MCF 10A (cell line): Measurements from ENCODE around the gene CATSPERZ. TPM values are rescaled to one million over a fixed set of nuclear protein-coding genes. Genes with fewer than 3 reads are reported as not detected.

Experiments
- BruUV-seq: library from RNA; stranded (reverse); fragments of 400-500 nt; replicated peaks from 2 replicates; lab custom pipeline; 2021; lab: Mats Ljungman, UMichigan
- CTCF ChIA-PET: fragments of 300-600 bp; sonication (Branson Sonifier 250); formaldehyde crosslinking; extraction: SDS; loops from one replicate; lab custom pipeline; 2021; ENCODE audit warnings: antibody characterized with exemption, inconsistent platforms; lab: Yijun Ruan, JAX
- POLR2A ChIA-PET: fragments of 300-600, 350-650 bp; sonication (Branson Sonifier 250); formaldehyde crosslinking; extraction: SDS; loops from one replicate; lab custom pipeline; 2020; ENCODE audit warnings: antibody characterized with exemption, inconsistent platforms; lab: Yijun Ruan, JAX
- DNase-seq: peaks from one replicate; pipeline ENCODE4 v3.0.0-alpha.2; 2018; ENCODE audit not compliant: unreplicated experiment
- H3K27ac Mint-ChIP-seq: one replicate; pipeline ENCODE4 v1.8.0; 2022; ENCODE audit warnings: mild to moderate bottlenecking, low read depth, mixed read lengths; ENCODE audit not compliant: unreplicated experiment
- H3K27me3 Mint-ChIP-seq: one replicate; pipeline ENCODE4 v1.8.0; 2022; ENCODE audit warnings: mixed read lengths; ENCODE audit not compliant: insufficient read depth, unreplicated experiment
- H3K36me3 Mint-ChIP-seq: one replicate; pipeline ENCODE4 v1.8.0; 2022; ENCODE audit warnings: mild to moderate bottlenecking, moderate library complexity, mixed read lengths; ENCODE audit not compliant: insufficient read depth, unreplicated experiment
- H3K4me1 Mint-ChIP-seq: one replicate; pipeline ENCODE4 v1.8.0; 2022; ENCODE audit warnings: mixed read lengths; ENCODE audit not compliant: insufficient read depth, unreplicated experiment
- H3K4me3 Mint-ChIP-seq: one replicate; pipeline ENCODE4 v1.8.0; 2022; ENCODE audit warnings: mild to moderate bottlenecking, moderate library complexity, mixed read lengths; ENCODE audit not compliant: unreplicated experiment
- H3K9me3 Mint-ChIP-seq: one replicate; pipeline ENCODE4 v1.8.0; 2022; ENCODE audit warnings: mixed read lengths; ENCODE audit not compliant: unreplicated experiment
- intact Hi-C: fragments of 100-400 bp; cut with micrococcal nuclease; formaldehyde crosslinking; loops from 2 replicates; pipeline ENCODE4 v1.14.1; 2022
- total RNA-seq: library from RNA; stranded (reverse); gene quantifications from 2 replicates; pipeline ENCODE4 v1.2.3, GENCODE V29; 2022
- TF ChIP-seq, protein P1 (sequence below): fragments of 200-600 bp; IDR thresholded peaks from one replicate; pipeline ENCODE4 v1.8.0; 2022; ENCODE audit warnings: antibody characterized with exemption, mild to moderate bottlenecking; ENCODE audit not compliant: unreplicated experiment

CATSPERZ gene
- total RNA-seq, 1 experiment from 2014 or later = 0.68 TPM

DNA sequence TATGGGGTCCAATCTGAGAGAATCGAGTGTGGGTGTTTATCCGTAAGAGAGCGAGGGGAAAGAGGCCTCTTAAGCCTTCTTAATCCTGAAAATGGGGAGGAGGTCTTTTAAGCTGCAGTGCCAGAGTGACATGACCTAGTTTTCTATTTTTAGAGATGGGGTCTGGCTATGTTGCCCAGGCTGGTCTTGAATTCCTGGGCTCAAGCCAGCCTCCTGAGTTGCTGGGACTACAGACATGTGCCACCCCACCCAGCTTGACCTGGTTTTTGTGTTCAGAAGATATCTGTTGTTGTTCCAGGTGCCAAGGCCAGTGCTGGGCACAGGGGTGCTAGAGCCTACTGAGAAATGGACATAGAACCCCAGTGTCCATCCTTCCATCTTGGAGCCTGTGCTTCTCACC is 17.1 kb upstream of the CATSPERZ start:
- peaks cover 49% of the 10 kb centered on the region for H3K36me3 Mint-ChIP-seq
- H3K4me3 Mint-ChIP-seq = peak overlapping the region; percentile 76
- peaks cover 10% of the 10 kb centered on the region for H3K4me1 Mint-ChIP-seq
- H3K27ac Mint-ChIP-seq = peak overlapping the region; percentile 84
- POLR2A ChIA-PET = interaction anchor here (1.0 to 8.2 kb wide), 7 partner anchors 13 to 57 kb away, joined by 3 to 125 read pairs (median 10); partner anchors contain the start of genes ESRRA, NUDT22, PPP1R14B and PRDX5
- DNase-seq = no peak
- TF ChIP-seq, protein P1, sequence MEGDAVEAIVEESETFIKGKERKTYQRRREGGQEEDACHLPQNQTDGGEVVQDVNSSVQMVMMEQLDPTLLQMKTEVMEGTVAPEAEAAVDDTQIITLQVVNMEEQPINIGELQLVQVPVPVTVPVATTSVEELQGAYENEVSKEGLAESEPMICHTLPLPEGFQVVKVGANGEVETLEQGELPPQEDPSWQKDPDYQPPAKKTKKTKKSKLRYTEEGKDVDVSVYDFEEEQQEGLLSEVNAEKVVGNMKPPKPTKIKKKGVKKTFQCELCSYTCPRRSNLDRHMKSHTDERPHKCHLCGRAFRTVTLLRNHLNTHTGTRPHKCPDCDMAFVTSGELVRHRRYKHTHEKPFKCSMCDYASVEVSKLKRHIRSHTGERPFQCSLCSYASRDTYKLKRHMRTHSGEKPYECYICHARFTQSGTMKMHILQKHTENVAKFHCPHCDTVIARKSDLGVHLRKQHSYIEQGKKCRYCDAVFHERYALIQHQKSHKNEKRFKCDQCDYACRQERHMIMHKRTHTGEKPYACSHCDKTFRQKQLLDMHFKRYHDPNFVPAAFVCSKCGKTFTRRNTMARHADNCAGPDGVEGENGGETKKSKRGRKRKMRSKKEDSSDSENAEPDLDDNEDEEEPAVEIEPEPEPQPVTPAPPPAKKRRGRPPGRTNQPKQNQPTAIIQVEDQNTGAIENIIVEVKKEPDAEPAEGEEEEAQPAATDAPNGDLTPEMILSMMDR = no peak
- H3K27me3 Mint-ChIP-seq = no peaks in the 10 kb centered on the region
- CTCF ChIA-PET = interaction anchor here (0.6 to 9.9 kb wide), 8 partner anchors 9 to 495 kb away, joined by 3 to 96 read pairs (median 6); partner anchors contain the start of genes CATSPERZ, PLCB3 and SF1
- no peaks in the 10 kb centered on the region for H3K9me3 Mint-ChIP-seq
- intact Hi-C loops = no loop called here
- no TSS peak for BruUV-seq

GRCh38 chr11:64284048-64284961 is 15.9 kb upstream of the CATSPERZ start, which contains the start of gene BAD:
BAD (minus strand) TSS chr11:64284665; CDS start chr11:64284368, 297 bp downstream.
- H3K4me3 Mint-ChIP-seq = peak within 1 kb of the TSS; percentile 76
- no peaks in the 10 kb centered on the region for H3K27me3 Mint-ChIP-seq
- no peaks in the 10 kb centered on the region for H3K9me3 Mint-ChIP-seq
- POLR2A ChIA-PET = interaction anchor here (0.5 to 8.2 kb wide), 17 partner anchors 8 to 493 kb away, joined by 3 to 125 read pairs (median 5); partner anchors contain the start of genes CATSPERZ, ESRRA, FKBP2 and NUDT22
- intact Hi-C loops = no loop called here
- H3K36me3 Mint-ChIP-seq = peaks cover 39% of the 10 kb centered on the region
- DNase-seq = peak; percentile 94
- TSS peak; percentile 61 for BruUV-seq
- peak within 1 kb of the TSS; percentile 84 for H3K27ac Mint-ChIP-seq
- TF ChIP-seq, protein P1 = no peak
- H3K4me1 Mint-ChIP-seq = peaks cover 10% of the 10 kb centered on the region
- CTCF ChIA-PET = interaction anchor here (0.5 to 9.9 kb wide), 8 partner anchors 12 to 139 kb away, joined by 3 to 96 read pairs (median 4); partner anchors contain the start of gene CATSPERZ

DNA sequence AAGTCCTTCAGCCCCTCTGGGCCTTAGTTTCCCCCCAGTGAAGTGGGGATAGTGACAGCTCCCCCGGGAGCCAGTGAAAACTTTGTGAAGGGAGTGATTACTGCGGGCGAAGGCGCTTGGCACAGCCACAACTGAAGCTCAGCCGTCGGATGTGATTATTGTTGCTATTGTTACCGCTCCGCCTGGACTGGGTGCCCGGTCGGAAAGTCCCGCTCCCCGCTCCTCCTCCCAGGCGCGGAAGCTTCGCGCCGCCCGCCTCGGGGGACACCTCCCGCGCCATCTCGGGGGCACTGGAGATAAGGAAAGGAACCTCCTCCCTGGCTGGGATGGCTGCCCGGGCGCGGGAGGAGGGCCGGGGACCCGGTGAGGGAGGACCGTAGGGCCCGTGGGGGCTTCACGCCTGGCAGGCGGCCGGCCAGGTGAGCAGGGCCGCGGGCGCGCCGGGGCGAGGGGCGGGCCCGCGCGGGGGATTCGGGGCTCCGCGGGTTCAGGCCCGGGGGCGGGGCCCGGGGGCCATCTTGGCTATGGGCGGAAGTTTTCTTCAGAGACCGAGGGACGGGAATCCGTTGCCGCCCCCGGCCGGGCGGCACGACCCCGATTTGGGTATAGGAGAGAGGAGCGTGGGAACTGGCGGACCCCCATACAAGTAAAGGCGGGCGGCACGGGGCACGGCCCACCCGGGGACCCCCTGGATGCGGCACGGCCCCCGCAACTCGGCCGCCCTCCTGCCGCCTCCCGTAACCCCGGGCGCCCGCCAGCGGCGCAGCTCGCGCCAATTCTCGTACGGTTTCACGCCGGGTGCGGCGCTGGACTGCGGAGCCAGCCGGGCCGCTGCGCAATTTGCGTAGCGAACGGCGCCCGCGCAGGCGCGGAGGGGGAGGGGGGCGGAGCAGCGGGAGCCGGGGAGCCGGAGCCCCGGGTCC is 14.9 kb upstream of the CATSPERZ start, which contains the start of gene GPR137:
GPR137 (plus strand) TSS at position 887 of the 923 bp plus-strand sequence. CDS start 677 bp downstream, outside the sequence.
- H3K27me3 Mint-ChIP-seq = no peaks in the 10 kb centered on the region
- peak within 1 kb of the TSS; percentile 84 for H3K27ac Mint-ChIP-seq
- POLR2A ChIA-PET = interaction anchor here (0.5 to 8.2 kb wide), 19 partner anchors 8 to 492 kb away, joined by 3 to 125 read pairs (median 4); partner anchors contain the start of genes CATSPERZ, ESRRA, FKBP2 and NUDT22
- peak within 1 kb of the TSS; percentile 76 for H3K4me3 Mint-ChIP-seq
- peaks cover 32% of the 10 kb centered on the region for H3K36me3 Mint-ChIP-seq
- CTCF ChIA-PET = interaction anchor here (0.5 to 9.9 kb wide), 4 partner anchors 13 to 138 kb away, joined by 3 to 96 read pairs (median 4); partner anchors contain the start of gene CATSPERZ
- DNase-seq = peak; percentile 65
- TSS peak; percentile 77 for BruUV-seq
- H3K9me3 Mint-ChIP-seq = no peaks in the 10 kb centered on the region
- intact Hi-C loops = loop anchor here (5.0 kb wide), 2 partner anchors 33 to 98 kb away; partner anchors contain the start of genes PLCB3 and STIP1
- peaks cover 10% of the 10 kb centered on the region for H3K4me1 Mint-ChIP-seq
- TF ChIP-seq, protein P1 = no peak
